Neuronal stem cell (in vitro differentiated cells): ENCODE measurements around the gene CD27.

Experiments used
- DNase-seq: peaks from one replicate; pipeline ENCODE4 v3.0.0-alpha.2; 2013; ENCODE audit warnings: low spot score
- H2AFZ ChIP-seq: one replicate; pipeline ENCODE4 v1.6.1; 2013; ENCODE audit warnings: mild to moderate bottlenecking, low read length, inconsistent platforms
- H2AK5ac ChIP-seq: 2 replicates; pipeline ENCODE4 v1.6.1; 2013; ENCODE audit warnings: low read depth, mild to moderate bottlenecking, inconsistent platforms, low read length, moderate library complexity, mixed read lengths
- H2BK120ac ChIP-seq: 2 replicates; pipeline ENCODE4 v1.6.1; 2013; ENCODE audit warnings: low read depth, mild to moderate bottlenecking, inconsistent platforms, low read length, moderate library complexity, mixed read lengths
- H2BK12ac ChIP-seq: one replicate; pipeline ENCODE4 v1.6.1; 2013; ENCODE audit warnings: low read length, inconsistent platforms
- H2BK15ac ChIP-seq: 2 replicates; pipeline ENCODE4 v1.6.1; 2013; ENCODE audit warnings: mild to moderate bottlenecking, low read length, inconsistent platforms, mixed read lengths
- H2BK5ac ChIP-seq: one replicate; pipeline ENCODE4 v1.6.1; 2013; ENCODE audit warnings: inconsistent platforms, mild to moderate bottlenecking, low read length, moderate library complexity
- H3K14ac ChIP-seq: one replicate; pipeline ENCODE4 v1.6.1; 2013; ENCODE audit warnings: low read length, inconsistent platforms
- H3K18ac ChIP-seq: 2 replicates; pipeline ENCODE4 v1.6.1; 2013; ENCODE audit warnings: low read length, inconsistent platforms
- H3K23ac ChIP-seq: 2 replicates; pipeline ENCODE4 v1.6.1; 2013; ENCODE audit warnings: low read depth, mild to moderate bottlenecking, mixed read lengths, low read length, inconsistent platforms; ENCODE audit not compliant: poor library complexity
- H3K27ac ChIP-seq: replicated peaks from 3 replicates; pipeline ENCODE4 v1.5.1; 2013; ENCODE audit warnings: low read length, inconsistent platforms
- H3K27me3 ChIP-seq, 3 experiments: 2 replicates each; pipeline ENCODE4 v1.6.1; 2013; ENCODE audit warnings: low read length in 3 of 3, mild to moderate bottlenecking in 2 of 3, inconsistent platforms in 1 of 3, low read depth in 1 of 3, mixed read lengths in 1 of 3, moderate library complexity in 1 of 3; ENCODE audit not compliant: control insufficient read depth in 3 of 3, insufficient read depth in 3 of 3
- H3K36me3 ChIP-seq, 2 donors: replicated peaks in 1 of 2; 2 replicates each; pipeline ENCODE4 v1.6.1; 2013; ENCODE audit warnings: low read length in 2 of 2; ENCODE audit not compliant: control insufficient read depth in 2 of 2, insufficient read depth in 2 of 2
- H3K4ac ChIP-seq: 2 replicates; pipeline ENCODE4 v1.6.1; 2013; ENCODE audit warnings: inconsistent platforms, mild to moderate bottlenecking, low read length, moderate library complexity
- H3K4me1 ChIP-seq, 2 donors: 1 replicate in 1 of 2; 2 replicates in 1 of 2; pipeline ENCODE4 v1.6.1; 2013; ENCODE audit warnings: low read length in 2 of 2, low read depth in 1 of 2; ENCODE audit not compliant: control insufficient read depth in 2 of 2, insufficient read depth in 1 of 2
- H3K4me2 ChIP-seq: one replicate; pipeline ENCODE4 v1.6.1; 2013; ENCODE audit warnings: mild to moderate bottlenecking, low read length, inconsistent platforms; ENCODE audit not compliant: insufficient read depth, poor library complexity, severe bottlenecking
- H3K4me3 ChIP-seq, 2 donors: 2 replicates each; pipeline ENCODE4 v1.5.1; 2013; ENCODE audit warnings: low read length in 2 of 2, mild to moderate bottlenecking in 2 of 2, inconsistent platforms in 1 of 2, moderate library complexity in 1 of 2
- H3K79me1 ChIP-seq: one replicate; pipeline ENCODE4 v1.6.1; 2013; ENCODE audit warnings: low read depth, mild to moderate bottlenecking, inconsistent platforms, low read length, moderate library complexity
- H3K9ac ChIP-seq: one replicate; pipeline ENCODE4 v1.6.1; 2013; ENCODE audit warnings: mild to moderate bottlenecking, low read depth, low read length, inconsistent platforms; ENCODE audit not compliant: poor library complexity
- H3K9me3 ChIP-seq, 2 donors: replicated peaks in 1 of 2; 2 replicates each; pipeline versions ENCODE3 to v1.6.1; 2013; ENCODE audit warnings: low read length in 2 of 2, mild to moderate bottlenecking in 2 of 2, inconsistent platforms in 1 of 2, low read depth in 1 of 2, mixed read lengths in 1 of 2, moderate library complexity in 1 of 2; ENCODE audit not compliant: control insufficient read depth in 2 of 2, insufficient read depth in 1 of 2
- H4K8ac ChIP-seq: one replicate; pipeline ENCODE4 v1.6.1; 2013; ENCODE audit warnings: low read depth, mild to moderate bottlenecking, inconsistent platforms, low read length, moderate library complexity
- H4K91ac ChIP-seq: one replicate; pipeline ENCODE4 v1.6.1; 2013; ENCODE audit warnings: low read length, low read depth, mild to moderate bottlenecking, inconsistent platforms; ENCODE audit not compliant: poor library complexity
- WGBS, 2 donors: extraction: QIAGEN DNeasy Blood & Tissue Kit; methylation state at CpG; one replicate each; pipeline ENCODE4 v1.1.7; 2013; ENCODE audit warnings: missing lambda C conversion rate in 2 of 2, mixed read lengths in 1 of 2; ENCODE audit not compliant: insufficient read length in 2 of 2, insufficient replicate concordance in 1 of 2; ENCODE audit errors: extremely low coverage in 2 of 2; 5-methylcytosine and 5-hydroxymethylcytosine counted together

The CD27 gene

GRCh38 chr12:6435961-6436715 lies 8.6 kb upstream of the CD27 start:
- H2BK120ac ChIP-seq = no peak overlapping the region
- H3K4ac ChIP-seq = no peak overlapping the region
- H2BK15ac ChIP-seq = no peak overlapping the region
- no peak overlapping the region for H3K27ac ChIP-seq
- H3K9ac ChIP-seq = no peak overlapping the region
- H4K91ac ChIP-seq = no peak overlapping the region
- no peak overlapping the region for H3K4me2 ChIP-seq
- H3K36me3 ChIP-seq = no peaks in the 10 kb centered on the region
- H2BK5ac ChIP-seq = no peak overlapping the region
- H3K18ac ChIP-seq = no peak overlapping the region
- H3K14ac ChIP-seq = no peak overlapping the region
- no peak overlapping the region for H3K4me3 ChIP-seq
- no peak overlapping the region for H2BK12ac ChIP-seq
- no peaks in the 10 kb centered on the region for H3K9me3 ChIP-seq
- DNase-seq = no peak
- no peak overlapping the region for H3K23ac ChIP-seq
- no peaks in the 10 kb centered on the region for H3K27me3 ChIP-seq
- H2AK5ac ChIP-seq = no peak overlapping the region
- no CpG with 5 or more reads among the region's 13 CpGs for WGBS, 2 donors
- H3K79me1 ChIP-seq = no peaks in the 10 kb centered on the region
- H2AFZ ChIP-seq = no peak overlapping the region
- no peaks in the 10 kb centered on the region for H3K4me1 ChIP-seq
- H4K8ac ChIP-seq = no peak overlapping the region

GRCh38 chr12:6437586-6437985 lies 7.2 kb upstream of the CD27 start:
- Histone ChIP-seq H3K4me1 (no peaks in the 10 kb centered on the region), H3K4me3 (no peak overlapping the region), H4K8ac (no peak overlapping the region), H2BK12ac (no peak overlapping the region), H3K23ac (no peak overlapping the region), H3K27me3 (no peaks in the 10 kb centered on the region), H3K14ac (no peak overlapping the region), H2BK120ac (no peak overlapping the region), H3K79me1 (no peaks in the 10 kb centered on the region), H3K18ac (no peak overlapping the region), H3K36me3 (no peaks in the 10 kb centered on the region), H2AFZ (no peak overlapping the region), H4K91ac (no peak overlapping the region), H3K9ac (no peak overlapping the region), H2BK5ac (no peak overlapping the region), H2AK5ac (no peak overlapping the region), H3K27ac (no peak overlapping the region), H3K9me3 (no peaks in the 10 kb centered on the region), H2BK15ac (no peak overlapping the region), H3K4ac (no peak overlapping the region), H3K4me2 (no peak overlapping the region)
- no CpG with 5 or more reads among the region's 3 CpGs for WGBS, 2 donors
- DNase-seq = no peak

GRCh38 chr12:6438345-6438744 lies 6.4 kb upstream of the CD27 start:
- H3K9ac ChIP-seq = no peak overlapping the region
- H3K27ac ChIP-seq = no peak overlapping the region
- H2BK15ac ChIP-seq = no peak overlapping the region
- no peaks in the 10 kb centered on the region for H3K79me1 ChIP-seq
- H3K18ac ChIP-seq = no peak overlapping the region
- H2AFZ ChIP-seq = no peak overlapping the region
- DNase-seq = no peak
- H2BK5ac ChIP-seq = no peak overlapping the region
- no peak overlapping the region for H4K8ac ChIP-seq
- WGBS, 2 donors = no CpG with 5 or more reads among the region's 12 CpGs
- H2AK5ac ChIP-seq = no peak overlapping the region
- H4K91ac ChIP-seq = no peak overlapping the region
- no peak overlapping the region for H3K4me2 ChIP-seq
- no peak overlapping the region for H3K23ac ChIP-seq
- H2BK120ac ChIP-seq = no peak overlapping the region
- no peaks in the 10 kb centered on the region for H3K27me3 ChIP-seq
- no peak overlapping the region for H3K14ac ChIP-seq
- no peaks in the 10 kb centered on the region for H3K9me3 ChIP-seq
- H3K4me1 ChIP-seq = peaks cover 0 to under 1% of the 10 kb centered on the region in 2 donors
- no peaks in the 10 kb centered on the region for H3K36me3 ChIP-seq
- no peak overlapping the region for H3K4me3 ChIP-seq
- H2BK12ac ChIP-seq = no peak overlapping the region
- H3K4ac ChIP-seq = no peak overlapping the region

GRCh38 chr12:6440391-6440790 lies 4.4 kb upstream of the CD27 start:
- no peak overlapping the region for H2AK5ac ChIP-seq
- no peak overlapping the region for H3K4me2 ChIP-seq
- H2BK12ac ChIP-seq = no peak overlapping the region
- WGBS, 2 donors = no CpG with 5 or more reads among the region's 1 CpG
- no peak overlapping the region for H3K27ac ChIP-seq
- no peak overlapping the region for H4K91ac ChIP-seq
- H3K18ac ChIP-seq = no peak overlapping the region
- no peak for DNase-seq
- no peaks in the 10 kb centered on the region for H3K27me3 ChIP-seq
- H3K36me3 ChIP-seq = no peaks in the 10 kb centered on the region
- no peak overlapping the region for H3K14ac ChIP-seq
- no peak overlapping the region for H4K8ac ChIP-seq
- no peak overlapping the region for H2BK5ac ChIP-seq
- no peak overlapping the region for H3K23ac ChIP-seq
- H3K4ac ChIP-seq = no peak overlapping the region
- no peak overlapping the region for H3K4me3 ChIP-seq
- no peak overlapping the region for H2BK15ac ChIP-seq
- H3K79me1 ChIP-seq = no peaks in the 10 kb centered on the region
- no peak overlapping the region for H3K9ac ChIP-seq
- no peak overlapping the region for H2AFZ ChIP-seq
- no peak overlapping the region for H2BK120ac ChIP-seq
- H3K9me3 ChIP-seq = no peaks in the 10 kb centered on the region
- H3K4me1 ChIP-seq = peaks cover 0 to 2% of the 10 kb centered on the region in 2 donors
